GM18526 (cell line): Measurements from ENCODE around the gene SKP1.

Experiments used
- POLR2A ChIP-seq: IDR thresholded peaks from 3 replicates; pipeline ENCODE4 v1.6.1; 2011; ENCODE audit not compliant: insufficient read length; ENCODE audit errors: extremely low read depth

Gene SKP1

DNA sequence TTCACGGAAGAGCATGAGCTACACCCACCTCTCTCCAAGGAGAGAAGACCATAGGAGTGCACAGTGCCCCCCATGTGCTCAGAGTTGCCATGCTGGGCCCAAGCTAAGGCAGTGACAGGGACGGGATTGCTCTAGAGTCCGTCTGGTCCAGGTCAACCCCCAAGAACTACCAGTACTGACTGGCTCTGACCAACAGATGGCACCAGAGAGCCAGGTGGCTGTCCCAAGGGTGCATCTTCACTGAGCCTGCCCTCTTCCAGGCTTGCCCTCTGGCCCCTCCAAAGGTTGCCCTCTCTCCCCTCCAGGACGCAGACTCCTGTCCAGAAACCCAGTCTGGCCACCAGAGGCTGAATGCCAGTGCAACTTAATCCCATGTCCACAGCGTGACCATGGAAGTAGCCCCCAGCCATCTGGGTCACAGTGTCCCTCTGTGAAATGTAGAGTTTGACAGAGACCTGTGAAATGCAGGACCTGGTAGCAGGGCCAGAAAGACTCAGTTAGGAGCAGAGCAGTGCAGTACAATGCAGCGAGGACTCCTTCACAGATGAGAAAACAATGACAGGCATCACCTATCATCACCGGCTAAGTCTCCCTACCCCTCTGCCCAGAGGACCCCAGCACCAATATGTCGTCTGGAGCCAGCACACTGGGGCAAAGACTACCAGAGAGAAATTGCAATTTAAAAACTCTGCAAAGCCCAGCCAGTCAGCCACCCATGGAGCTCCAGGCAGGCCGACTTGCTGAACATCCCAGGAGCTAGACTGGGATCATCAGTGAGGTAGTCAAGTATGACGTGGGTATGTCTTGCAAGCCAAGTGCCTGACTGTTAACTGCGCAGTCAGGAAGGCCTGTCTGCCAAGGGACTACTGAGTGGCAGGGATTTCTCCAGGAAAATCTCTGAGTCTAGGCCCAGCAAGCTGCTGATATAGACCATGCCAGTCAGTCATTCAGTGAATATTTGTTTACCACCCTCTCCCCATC is 7.7 kb upstream of the SKP1 start:
- no peak for TF ChIP-seq POLR2A

- no peak for TF ChIP-seq POLR2A
Observed at GRCh38 chr5:134183481-134183880, 6.7 kb upstream of the SKP1 start.

DNA sequence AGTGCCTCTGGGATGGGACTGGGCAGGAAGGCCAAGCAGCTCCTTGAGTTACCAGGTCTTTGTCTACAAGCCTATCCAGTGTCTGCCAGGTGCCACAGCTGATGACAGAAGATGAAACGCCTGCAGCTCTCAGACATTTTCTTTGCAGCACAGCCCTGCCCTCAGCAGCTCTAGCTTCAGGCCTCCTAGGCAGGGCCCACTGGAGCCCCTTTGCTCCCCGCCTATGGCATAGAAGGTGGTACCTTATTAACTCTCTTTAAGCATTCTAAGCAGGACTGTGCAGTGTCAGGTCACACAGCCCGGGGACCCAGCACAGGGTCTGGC is 1.3 kb upstream of the SKP1 start:
- TF ChIP-seq POLR2A, result no peak

- TF ChIP-seq POLR2A, result no peak
Observed at GRCh38 chr5:134177369-134178095, 782 bp upstream of the SKP1 start.

DNA sequence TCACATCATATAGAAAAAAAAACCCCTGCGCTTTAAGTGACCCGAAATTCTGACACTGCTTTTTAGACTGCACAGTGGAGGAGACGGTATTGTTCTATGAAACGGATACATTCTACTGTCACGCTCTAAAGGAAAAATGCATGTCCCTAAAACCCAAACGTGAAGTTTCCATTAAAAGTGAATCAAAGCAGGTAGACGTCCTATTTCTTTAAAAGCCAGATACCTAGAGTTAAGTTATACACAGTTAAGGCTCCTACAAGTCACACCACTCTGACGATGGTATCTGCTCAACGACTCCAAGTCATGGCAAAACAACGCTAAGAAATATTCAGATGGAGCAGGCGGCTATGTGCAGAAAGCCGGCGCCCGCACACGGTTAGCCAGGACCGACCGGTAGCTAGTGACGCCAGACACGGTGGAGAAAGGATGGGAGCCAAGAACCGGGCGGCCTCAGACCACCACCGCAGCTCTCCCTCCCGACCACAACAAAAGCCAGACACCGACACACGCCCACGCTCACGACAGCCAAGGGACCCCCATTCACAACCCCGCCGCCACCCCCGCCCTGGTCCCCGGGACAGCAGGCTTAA is 734 bp downstream of the SKP1 start:
- no peak for TF ChIP-seq POLR2A

- no peak for TF ChIP-seq POLR2A
Observed at GRCh38 chr5:134174841-134175839, 1.6 kb downstream of the SKP1 start.

GRCh38 chr5:134171972-134172371 is 4.8 kb downstream of the SKP1 start:
- no peak for TF ChIP-seq POLR2A

DNA sequence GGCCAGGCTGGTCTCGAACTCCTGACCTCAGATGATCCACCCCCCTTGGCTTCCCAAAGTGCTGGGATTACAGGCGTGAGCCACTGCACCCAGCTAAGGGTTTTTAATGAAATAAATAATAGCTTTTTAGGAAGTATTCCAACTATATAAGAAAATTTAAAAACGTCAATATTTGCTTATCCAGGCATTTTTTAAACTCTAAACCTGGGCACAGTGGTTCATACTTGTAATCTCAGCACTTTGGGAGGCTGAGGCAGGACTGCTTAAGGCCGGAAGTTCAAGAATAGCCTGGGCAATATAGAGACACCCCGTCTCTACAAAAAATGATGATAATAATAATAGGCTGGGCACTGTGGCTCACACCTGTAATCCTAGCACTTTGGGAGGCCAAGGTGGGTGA is 14.2 kb downstream of the SKP1 start:
- no peak for TF ChIP-seq POLR2A

DNA sequence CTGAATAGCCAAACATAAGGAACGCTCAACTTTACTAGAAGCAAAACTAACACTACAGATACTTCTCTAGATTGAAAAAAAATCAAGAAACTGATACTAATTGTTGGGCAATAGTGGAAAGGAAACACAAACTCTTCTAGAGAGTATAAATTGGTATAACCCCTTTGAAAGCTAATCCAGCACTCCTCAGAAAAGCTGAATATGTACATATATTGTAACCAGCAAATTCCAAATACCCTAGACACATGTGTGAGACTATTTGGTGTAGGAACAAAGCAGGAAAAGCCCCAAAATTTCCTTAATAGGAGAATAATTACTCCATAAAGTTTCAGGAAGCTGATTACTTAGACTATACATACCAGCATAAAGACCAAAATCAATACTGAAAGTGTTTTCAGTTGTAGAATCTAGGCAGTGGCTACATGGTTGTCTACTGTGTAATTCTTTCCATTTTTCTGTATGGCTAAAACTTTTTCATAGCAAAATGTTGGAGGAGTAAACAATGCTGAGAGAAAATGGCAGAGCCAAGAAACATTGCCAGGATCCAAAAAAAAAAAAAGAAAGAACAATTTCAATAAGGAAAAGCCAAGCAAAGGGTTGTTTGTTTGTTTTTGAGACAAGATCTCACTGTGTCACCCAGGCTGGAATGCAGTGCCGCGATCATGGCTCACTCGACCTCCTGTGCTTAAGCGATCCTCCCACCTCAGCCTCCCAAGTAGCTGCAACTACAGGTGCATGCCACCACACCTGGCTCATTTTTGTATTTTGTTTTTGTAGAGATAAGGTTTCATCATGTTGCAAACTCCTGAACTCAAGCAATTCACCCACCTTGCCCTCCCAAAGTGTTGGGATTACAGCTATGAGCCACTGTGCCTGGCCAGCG is 15.0 kb downstream of the SKP1 start:
- no peak for TF ChIP-seq POLR2A

DNA sequence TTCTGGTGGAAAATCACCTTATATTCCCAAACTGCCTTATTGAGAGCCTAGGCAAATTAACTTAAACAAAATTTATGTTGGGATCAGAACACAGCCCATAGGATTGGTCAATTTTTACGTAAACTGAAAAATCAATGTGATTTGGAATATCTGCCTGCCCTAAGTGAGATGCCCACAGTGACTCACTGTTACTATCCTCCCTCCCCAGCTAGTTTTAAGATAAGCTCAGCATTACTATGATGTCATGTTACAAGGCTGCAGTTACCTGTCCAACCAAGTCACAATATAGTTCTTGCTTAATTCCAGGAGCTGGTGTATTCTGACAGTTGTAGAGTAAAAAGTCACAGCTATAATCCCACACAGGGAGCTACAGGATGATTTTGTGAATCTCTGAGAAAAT is 23.1 kb downstream of the SKP1 start:
- no peak for TF ChIP-seq POLR2A

DNA sequence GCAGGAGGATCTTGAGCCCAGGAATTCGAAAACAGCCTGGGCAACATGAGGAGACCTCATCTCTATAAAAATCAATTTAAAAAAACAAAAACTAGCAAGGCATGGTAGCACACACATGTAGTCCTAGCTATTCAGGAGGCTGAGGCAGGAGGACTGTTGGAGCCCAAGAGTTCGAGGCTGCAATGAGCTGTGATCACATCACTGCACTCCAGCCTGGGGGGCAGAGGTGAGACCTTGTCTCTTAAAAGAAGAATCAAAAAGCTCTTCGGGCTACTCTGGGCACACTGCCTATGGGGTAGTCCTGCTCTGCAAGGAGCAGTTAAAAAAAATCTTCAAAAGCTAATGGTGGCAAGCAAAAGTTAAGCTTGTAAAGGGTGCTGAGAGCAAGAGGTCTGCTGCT is 23.5 kb downstream of the SKP1 start:
- TF ChIP-seq POLR2A, result no peak

DNA sequence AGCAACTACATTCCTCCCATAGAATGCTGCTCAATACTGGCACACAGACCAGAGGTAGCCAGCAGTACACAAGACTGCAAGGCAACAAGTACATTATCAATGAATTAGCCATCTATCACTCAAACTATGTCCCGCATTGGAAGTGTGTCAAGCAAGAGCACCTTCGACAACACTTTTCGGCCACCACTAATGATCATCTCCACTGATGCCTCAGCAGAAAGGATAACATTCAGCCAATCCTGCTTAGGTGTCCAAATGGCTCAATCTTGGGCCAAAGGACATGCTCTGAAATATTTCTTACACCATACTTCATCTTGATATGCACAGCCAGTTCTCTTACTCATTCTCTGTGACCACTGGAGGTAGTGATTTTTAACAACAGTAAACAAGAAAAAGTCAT is 25.0 kb downstream of the SKP1 start:
- TF ChIP-seq POLR2A, result no peak

- TF ChIP-seq POLR2A, result no peak
Observed at GRCh38 chr5:134149571-134150303, 27.0 kb downstream of the SKP1 start.
